GM23338 (cell line): ENCODE measurements around the gene TEKTIP1.

Experiments used
- CREB1 ChIP-seq: fragments of 250-450 bp; sonication (Bioruptor Pico); IDR thresholded peaks from 2 replicates; pipeline ENCODE4 v1.5.0; 2020; ENCODE audit warnings: low read depth, mild to moderate bottlenecking, moderate library complexity
- EZH2 ChIP-seq: fragments of 200-600 bp; sonication (generic); IDR thresholded peaks from one replicate; pipeline ENCODE4 v1.8.0; 2017; ENCODE audit warnings: antibody characterized with exemption, mild to moderate bottlenecking, low read depth; ENCODE audit not compliant: unreplicated experiment
- EZH2phosphoT487 ChIP-seq: fragments of 200-600 bp; sonication (generic); IDR thresholded peaks from one replicate; pipeline ENCODE4 v1.8.1; 2018; ENCODE audit warnings: antibody characterized with exemption; ENCODE audit not compliant: unreplicated experiment
- JUNB ChIP-seq: IDR thresholded peaks from one replicate; pipeline ENCODE4 v1.6.1; 2016; ENCODE audit warnings: antibody characterized with exemption; ENCODE audit not compliant: unreplicated experiment
- NANOG ChIP-seq: IDR thresholded peaks from 2 replicates; pipeline ENCODE4 v1.6.1; 2016; ENCODE audit warnings: antibody characterized with exemption, borderline replicate concordance
- POLR2AphosphoS5 ChIP-seq: IDR thresholded peaks from 2 replicates; pipeline ENCODE4 v1.6.1; 2016; ENCODE audit warnings: antibody characterized with exemption, low read depth
- STAT1 ChIP-seq: IDR thresholded peaks from one replicate; pipeline ENCODE4 v1.6.1; 2016; ENCODE audit warnings: antibody characterized with exemption; ENCODE audit not compliant: unreplicated experiment
- ZNF114 ChIP-seq: fragments of 250-450 bp; sonication (Bioruptor Pico); IDR thresholded peaks from 2 replicates; pipeline ENCODE4 v1.5.0; 2020; ENCODE audit warnings: mild to moderate bottlenecking, moderate library complexity
- ZNF331 ChIP-seq: fragments of 250-450 bp; sonication (Bioruptor Pico); IDR thresholded peaks from 2 replicates; pipeline ENCODE4 v1.5.0; 2020; ENCODE audit warnings: low read depth, mild to moderate bottlenecking, moderate library complexity
- TF ChIP-seq, protein P1 (sequence below), 2 experiments: fragments of 200-600 bp in 1 of 2; sonication (generic) in 1 of 2; conservative IDR thresholded peaks; 2 replicates each; pipeline versions ENCODE4 v1.5.1 to v1.6.1; 2016 to 2017; ENCODE audit warnings: antibody characterized with exemption in 2 of 2, low read depth in 2 of 2, mild to moderate bottlenecking in 2 of 2, moderate library complexity in 1 of 2
- TF ChIP-seq, protein P2 (sequence below): IDR thresholded peaks from 2 replicates; pipeline ENCODE4 v1.6.1; 2016; ENCODE audit warnings: antibody characterized with exemption
- TF ChIP-seq, protein P3 (sequence below): IDR thresholded peaks from one replicate; pipeline ENCODE4 v1.6.1; 2018; ENCODE audit warnings: antibody characterized with exemption; ENCODE audit not compliant: unreplicated experiment

DNA sequence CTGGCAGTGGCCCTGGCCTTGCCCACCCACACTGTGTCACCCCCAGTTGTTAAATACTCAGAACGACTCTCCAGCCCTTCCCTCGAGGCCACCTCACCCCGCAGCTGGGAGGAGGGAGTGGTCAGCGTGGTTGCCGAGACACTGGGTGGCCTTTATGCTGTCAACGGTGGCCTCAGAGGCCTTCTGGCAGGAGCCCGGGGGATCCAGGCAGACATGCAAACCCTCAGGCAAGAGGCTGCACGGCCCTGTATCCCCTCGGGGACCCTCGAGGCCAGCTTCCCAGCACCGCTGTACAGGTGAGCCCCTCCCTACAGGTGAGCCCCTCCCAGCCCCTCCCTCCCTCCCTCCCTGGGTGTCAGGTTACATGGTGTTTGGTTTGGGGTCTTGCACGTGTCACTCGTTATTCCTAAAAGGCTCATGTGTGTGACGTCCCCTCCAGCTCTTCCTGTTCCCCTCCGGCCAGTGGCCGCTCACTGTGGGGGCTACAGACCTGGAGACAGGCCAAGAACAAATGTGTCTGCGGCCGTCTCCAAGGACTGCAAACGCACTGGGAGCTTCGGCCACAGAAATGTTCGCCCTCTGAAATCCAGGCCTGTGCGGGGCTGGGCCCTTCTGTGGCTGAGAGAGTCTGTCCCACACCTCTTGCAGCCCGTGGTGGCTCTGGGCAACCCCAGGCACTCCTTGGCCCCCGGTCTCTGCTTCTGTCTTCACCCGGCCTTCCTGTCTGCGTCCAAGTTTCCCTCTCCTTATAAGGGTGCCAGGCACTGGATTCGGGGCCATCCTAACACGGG lies at the start of gene TEKTIP1:
- TF ChIP-seq EZH2 (no peak), POLR2AphosphoS5 (no peak), JUNB (no peak), EZH2phosphoT487 (no peak), ZNF331 (CRISPR knock-in tag) (no peak), NANOG (no peak), STAT1 (no peak), CREB1 (no peak), ZNF114 (CRISPR knock-in tag) (no peak)
- TF ChIP-seq, protein P1, sequence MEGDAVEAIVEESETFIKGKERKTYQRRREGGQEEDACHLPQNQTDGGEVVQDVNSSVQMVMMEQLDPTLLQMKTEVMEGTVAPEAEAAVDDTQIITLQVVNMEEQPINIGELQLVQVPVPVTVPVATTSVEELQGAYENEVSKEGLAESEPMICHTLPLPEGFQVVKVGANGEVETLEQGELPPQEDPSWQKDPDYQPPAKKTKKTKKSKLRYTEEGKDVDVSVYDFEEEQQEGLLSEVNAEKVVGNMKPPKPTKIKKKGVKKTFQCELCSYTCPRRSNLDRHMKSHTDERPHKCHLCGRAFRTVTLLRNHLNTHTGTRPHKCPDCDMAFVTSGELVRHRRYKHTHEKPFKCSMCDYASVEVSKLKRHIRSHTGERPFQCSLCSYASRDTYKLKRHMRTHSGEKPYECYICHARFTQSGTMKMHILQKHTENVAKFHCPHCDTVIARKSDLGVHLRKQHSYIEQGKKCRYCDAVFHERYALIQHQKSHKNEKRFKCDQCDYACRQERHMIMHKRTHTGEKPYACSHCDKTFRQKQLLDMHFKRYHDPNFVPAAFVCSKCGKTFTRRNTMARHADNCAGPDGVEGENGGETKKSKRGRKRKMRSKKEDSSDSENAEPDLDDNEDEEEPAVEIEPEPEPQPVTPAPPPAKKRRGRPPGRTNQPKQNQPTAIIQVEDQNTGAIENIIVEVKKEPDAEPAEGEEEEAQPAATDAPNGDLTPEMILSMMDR (conservative IDR thresholded peaks at IDR 0.05; ENCODE audit: low read depth in 2 of 2), result no peak
- TF ChIP-seq, protein P2, sequence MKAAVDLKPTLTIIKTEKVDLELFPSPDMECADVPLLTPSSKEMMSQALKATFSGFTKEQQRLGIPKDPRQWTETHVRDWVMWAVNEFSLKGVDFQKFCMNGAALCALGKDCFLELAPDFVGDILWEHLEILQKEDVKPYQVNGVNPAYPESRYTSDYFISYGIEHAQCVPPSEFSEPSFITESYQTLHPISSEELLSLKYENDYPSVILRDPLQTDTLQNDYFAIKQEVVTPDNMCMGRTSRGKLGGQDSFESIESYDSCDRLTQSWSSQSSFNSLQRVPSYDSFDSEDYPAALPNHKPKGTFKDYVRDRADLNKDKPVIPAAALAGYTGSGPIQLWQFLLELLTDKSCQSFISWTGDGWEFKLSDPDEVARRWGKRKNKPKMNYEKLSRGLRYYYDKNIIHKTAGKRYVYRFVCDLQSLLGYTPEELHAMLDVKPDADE, result no peak
- TF ChIP-seq, protein P3, sequence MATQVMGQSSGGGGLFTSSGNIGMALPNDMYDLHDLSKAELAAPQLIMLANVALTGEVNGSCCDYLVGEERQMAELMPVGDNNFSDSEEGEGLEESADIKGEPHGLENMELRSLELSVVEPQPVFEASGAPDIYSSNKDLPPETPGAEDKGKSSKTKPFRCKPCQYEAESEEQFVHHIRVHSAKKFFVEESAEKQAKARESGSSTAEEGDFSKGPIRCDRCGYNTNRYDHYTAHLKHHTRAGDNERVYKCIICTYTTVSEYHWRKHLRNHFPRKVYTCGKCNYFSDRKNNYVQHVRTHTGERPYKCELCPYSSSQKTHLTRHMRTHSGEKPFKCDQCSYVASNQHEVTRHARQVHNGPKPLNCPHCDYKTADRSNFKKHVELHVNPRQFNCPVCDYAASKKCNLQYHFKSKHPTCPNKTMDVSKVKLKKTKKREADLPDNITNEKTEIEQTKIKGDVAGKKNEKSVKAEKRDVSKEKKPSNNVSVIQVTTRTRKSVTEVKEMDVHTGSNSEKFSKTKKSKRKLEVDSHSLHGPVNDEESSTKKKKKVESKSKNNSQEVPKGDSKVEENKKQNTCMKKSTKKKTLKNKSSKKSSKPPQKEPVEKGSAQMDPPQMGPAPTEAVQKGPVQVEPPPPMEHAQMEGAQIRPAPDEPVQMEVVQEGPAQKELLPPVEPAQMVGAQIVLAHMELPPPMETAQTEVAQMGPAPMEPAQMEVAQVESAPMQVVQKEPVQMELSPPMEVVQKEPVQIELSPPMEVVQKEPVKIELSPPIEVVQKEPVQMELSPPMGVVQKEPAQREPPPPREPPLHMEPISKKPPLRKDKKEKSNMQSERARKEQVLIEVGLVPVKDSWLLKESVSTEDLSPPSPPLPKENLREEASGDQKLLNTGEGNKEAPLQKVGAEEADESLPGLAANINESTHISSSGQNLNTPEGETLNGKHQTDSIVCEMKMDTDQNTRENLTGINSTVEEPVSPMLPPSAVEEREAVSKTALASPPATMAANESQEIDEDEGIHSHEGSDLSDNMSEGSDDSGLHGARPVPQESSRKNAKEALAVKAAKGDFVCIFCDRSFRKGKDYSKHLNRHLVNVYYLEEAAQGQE, result no peak
